ENCODE data around the gene MGAM2. TPM values are rescaled to one million over a fixed set of nuclear protein-coding genes. Genes with fewer than 3 reads are reported as not detected.

MGAM2 gene
- total RNA-seq, 1 experiment from 2014 or later = not detected

DNA sequence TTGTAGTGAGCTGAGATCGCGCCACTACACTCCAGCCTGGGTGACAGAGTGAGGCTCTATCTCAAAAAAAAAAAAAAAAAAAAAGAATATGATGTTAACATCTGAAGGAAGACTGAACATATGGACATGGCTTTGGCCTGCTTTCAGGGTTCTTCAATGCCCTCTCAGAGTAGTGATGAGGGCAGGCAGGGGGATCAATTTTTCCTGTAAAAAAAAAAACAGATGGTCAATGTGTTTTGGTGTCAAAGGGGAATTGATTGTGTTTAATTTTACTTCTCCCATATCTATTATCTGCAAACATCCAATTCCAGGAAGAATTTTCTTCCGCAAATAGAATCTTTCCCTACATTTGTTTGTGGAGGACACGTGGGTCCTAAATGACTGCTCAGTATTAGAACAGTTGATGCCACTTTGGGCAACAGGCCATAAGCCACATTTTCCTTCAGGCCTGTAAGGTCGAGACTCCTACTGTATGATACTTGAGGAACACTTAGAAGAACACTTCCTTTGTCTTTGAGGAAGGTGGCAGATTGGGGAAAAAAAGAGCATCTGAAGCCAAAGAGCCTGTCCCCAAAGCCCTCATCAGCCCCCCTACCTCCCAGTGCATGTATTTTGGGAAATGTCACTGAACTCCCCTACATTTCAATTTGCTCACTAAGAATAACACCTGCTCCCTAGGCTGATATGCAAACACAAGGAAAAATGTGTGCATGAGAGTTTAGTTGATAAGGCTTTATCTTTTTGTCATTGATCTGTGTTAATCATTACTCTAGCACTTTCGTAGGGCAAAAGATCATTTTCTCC, 28.3 kb downstream of the MGAM2 start:
- H3K36me3 Mint-ChIP-seq (ENCODE audit: insufficient read depth, unreplicated experiment) = no peaks in the 10 kb centered on the region
- ChIA-PET CTCF (interaction anchor here (1.3 kb wide), 1 partner anchor 164 kb away, joined by 7 read pairs; no protein-coding TSS in a partner anchor), POLR2A (no interaction called here)
- TF ChIP-seq, protein P1, sequence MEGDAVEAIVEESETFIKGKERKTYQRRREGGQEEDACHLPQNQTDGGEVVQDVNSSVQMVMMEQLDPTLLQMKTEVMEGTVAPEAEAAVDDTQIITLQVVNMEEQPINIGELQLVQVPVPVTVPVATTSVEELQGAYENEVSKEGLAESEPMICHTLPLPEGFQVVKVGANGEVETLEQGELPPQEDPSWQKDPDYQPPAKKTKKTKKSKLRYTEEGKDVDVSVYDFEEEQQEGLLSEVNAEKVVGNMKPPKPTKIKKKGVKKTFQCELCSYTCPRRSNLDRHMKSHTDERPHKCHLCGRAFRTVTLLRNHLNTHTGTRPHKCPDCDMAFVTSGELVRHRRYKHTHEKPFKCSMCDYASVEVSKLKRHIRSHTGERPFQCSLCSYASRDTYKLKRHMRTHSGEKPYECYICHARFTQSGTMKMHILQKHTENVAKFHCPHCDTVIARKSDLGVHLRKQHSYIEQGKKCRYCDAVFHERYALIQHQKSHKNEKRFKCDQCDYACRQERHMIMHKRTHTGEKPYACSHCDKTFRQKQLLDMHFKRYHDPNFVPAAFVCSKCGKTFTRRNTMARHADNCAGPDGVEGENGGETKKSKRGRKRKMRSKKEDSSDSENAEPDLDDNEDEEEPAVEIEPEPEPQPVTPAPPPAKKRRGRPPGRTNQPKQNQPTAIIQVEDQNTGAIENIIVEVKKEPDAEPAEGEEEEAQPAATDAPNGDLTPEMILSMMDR (IDR thresholded peaks at IDR 0.05; ENCODE audit: unreplicated experiment) = no peak
- H3K9me3 Mint-ChIP-seq (ENCODE audit: unreplicated experiment) = no peaks in the 10 kb centered on the region
- no peak overlapping the region for H3K4me3 Mint-ChIP-seq (ENCODE audit: unreplicated experiment)
- peaks cover 11% of the 10 kb centered on the region for H3K27me3 Mint-ChIP-seq (ENCODE audit: insufficient read depth, unreplicated experiment)
- DNase-seq (ENCODE audit: unreplicated experiment) = no peak
- no TSS peak for BruUV-seq (replicated peaks)
- no peaks in the 10 kb centered on the region for H3K4me1 Mint-ChIP-seq (ENCODE audit: insufficient read depth, unreplicated experiment)
- H3K27ac Mint-ChIP-seq (ENCODE audit: low read depth, unreplicated experiment) = no peak overlapping the region
- intact Hi-C loops (cut with micrococcal nuclease) = no loop called here

DNA sequence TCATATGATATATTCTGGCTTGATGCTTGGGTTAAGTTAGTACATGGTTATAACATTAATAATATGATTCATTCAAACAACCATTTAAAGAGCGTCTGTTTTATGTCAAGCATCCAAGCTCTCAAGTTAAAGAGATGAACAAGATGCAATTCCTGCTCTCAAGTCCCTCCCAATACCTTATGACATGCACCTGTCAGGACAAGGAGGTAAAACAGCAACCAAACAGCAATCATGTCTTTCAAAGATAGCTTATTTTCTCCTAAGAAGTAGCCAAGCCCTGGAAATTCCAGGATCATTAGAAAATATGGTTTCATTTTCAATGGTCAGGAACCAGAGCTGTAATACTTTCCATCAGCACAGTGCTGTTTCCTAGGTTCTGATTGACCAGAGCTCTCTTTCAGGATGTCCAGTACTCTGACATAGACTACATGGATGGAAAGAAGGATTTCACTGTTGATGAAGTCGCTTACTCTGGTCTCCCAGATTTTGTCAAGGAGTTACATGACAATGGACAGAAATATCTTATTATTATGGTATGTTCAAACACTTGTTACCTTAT, 29.0 kb downstream of the MGAM2 start:
- Mint-ChIP-seq H3K9me3 (ENCODE audit: unreplicated experiment) (no peaks in the 10 kb centered on the region), H3K4me3 (ENCODE audit: unreplicated experiment) (no peak overlapping the region), H3K36me3 (ENCODE audit: insufficient read depth, unreplicated experiment) (no peaks in the 10 kb centered on the region), H3K27ac (ENCODE audit: low read depth, unreplicated experiment) (no peak overlapping the region), H3K4me1 (ENCODE audit: insufficient read depth, unreplicated experiment) (no peaks in the 10 kb centered on the region), H3K27me3 (ENCODE audit: insufficient read depth, unreplicated experiment) (peaks cover 18% of the 10 kb centered on the region)
- intact Hi-C loops (cut with micrococcal nuclease) = no loop called here
- POLR2A ChIA-PET = no interaction called here
- no TSS peak for BruUV-seq (replicated peaks)
- TF ChIP-seq, protein P1 (IDR thresholded peaks at IDR 0.05; ENCODE audit: unreplicated experiment) = no peak
- CTCF ChIA-PET = no interaction called here
- no peak for DNase-seq (ENCODE audit: unreplicated experiment)

DNA sequence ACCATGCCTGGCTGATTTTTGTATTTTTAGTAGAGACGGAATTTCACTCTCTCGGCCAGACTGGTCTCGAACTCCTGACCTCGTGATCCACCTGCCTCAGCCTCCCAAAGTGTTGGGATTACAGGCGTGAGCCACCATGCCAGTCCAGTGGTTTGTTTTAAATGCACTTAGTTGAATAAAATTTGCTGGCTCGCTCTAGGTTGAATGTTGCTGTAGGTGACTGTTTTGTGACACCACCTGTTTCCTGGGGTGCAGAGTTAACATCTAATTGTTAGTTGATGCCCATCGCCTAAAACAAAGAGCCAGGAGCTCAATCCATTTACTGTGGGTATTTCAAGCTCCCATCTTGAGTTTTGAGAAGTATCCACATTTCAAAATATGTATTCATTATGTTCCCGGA, 31.2 kb downstream of the MGAM2 start:
- no TSS peak for BruUV-seq (replicated peaks)
- CTCF ChIA-PET = interaction anchor here (0.6 to 1.1 kb wide), 2 partner anchors 168 to 176 kb away, joined by 3 to 6 read pairs; no protein-coding TSS in a partner anchor

DNA sequence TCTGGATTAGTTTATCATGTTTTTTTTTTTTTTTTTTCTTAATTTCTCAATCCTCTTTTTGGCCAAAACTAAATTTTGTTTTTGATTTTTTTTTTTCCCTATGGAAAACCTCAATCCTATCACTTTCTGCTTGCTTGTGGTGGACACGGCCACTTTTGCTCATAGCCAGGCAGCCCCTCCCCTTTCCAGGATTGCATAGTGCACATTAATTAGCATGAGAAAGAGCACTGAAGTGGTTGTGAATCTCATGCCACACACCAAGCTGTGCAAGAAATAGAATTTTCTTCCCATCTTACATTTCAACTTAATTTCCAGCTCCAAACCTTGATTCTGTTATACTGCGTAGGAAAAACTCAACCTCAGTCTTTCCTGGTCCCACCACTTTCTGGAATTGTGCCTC, 34.6 kb downstream of the MGAM2 start:
- peaks cover 22% of the 10 kb centered on the region for H3K27me3 Mint-ChIP-seq (ENCODE audit: insufficient read depth, unreplicated experiment)
- ChIA-PET POLR2A (no interaction called here), CTCF (interaction anchor here (0.8 kb wide), 1 partner anchor 170 kb away, joined by 3 read pairs; no protein-coding TSS in a partner anchor)
- no peaks in the 10 kb centered on the region for H3K36me3 Mint-ChIP-seq (ENCODE audit: insufficient read depth, unreplicated experiment)
- no peak for DNase-seq (ENCODE audit: unreplicated experiment)
- TF ChIP-seq, protein P1 (IDR thresholded peaks at IDR 0.05; ENCODE audit: unreplicated experiment) = no peak
- H3K27ac Mint-ChIP-seq (ENCODE audit: low read depth, unreplicated experiment) = no peak overlapping the region
- no peaks in the 10 kb centered on the region for H3K4me1 Mint-ChIP-seq (ENCODE audit: insufficient read depth, unreplicated experiment)
- intact Hi-C loops (cut with micrococcal nuclease) = no loop called here
- no peaks in the 10 kb centered on the region for H3K9me3 Mint-ChIP-seq (ENCODE audit: unreplicated experiment)
- no peak overlapping the region for H3K4me3 Mint-ChIP-seq (ENCODE audit: unreplicated experiment)
- no TSS peak for BruUV-seq (replicated peaks)

More for the DNA sequence above, 31.2 kb downstream of the MGAM2 start:
- TF ChIP-seq, protein P1 (IDR thresholded peaks at IDR 0.05; ENCODE audit: unreplicated experiment) = no peak
- Mint-ChIP-seq H3K36me3 (ENCODE audit: insufficient read depth, unreplicated experiment) (no peaks in the 10 kb centered on the region), H3K27me3 (ENCODE audit: insufficient read depth, unreplicated experiment) (peaks cover 22% of the 10 kb centered on the region), H3K4me3 (ENCODE audit: unreplicated experiment) (no peak overlapping the region), H3K4me1 (ENCODE audit: insufficient read depth, unreplicated experiment) (no peaks in the 10 kb centered on the region), H3K27ac (ENCODE audit: low read depth, unreplicated experiment) (no peak overlapping the region), H3K9me3 (ENCODE audit: unreplicated experiment) (no peaks in the 10 kb centered on the region)
- no peak for DNase-seq (ENCODE audit: unreplicated experiment)
- intact Hi-C loops (cut with micrococcal nuclease) = no loop called here
- POLR2A ChIA-PET = no interaction called here
